NK-92 (cell line): ENCODE data around the gene C1QTNF5.
A peak's percentile ranks its signal among the peaks of the same experiment; 100 is the strongest.
"Not testable (repeated sequence)": the region's sequence is repeated elsewhere in the genome, so short reads cannot be mapped to it uniquely, and the experiment has no call there.

Experiments used
- DNase-seq: peaks from one replicate; lab custom pipeline; 2025; ENCODE audit not compliant: unreplicated experiment; lab: John Stamatoyannopoulos, UW

The C1QTNF5 gene

GRCh38 chr11:119340335-119341221 lies at the start of gene C1QTNF5:
Gene C1QTNF5, minus strand, starts transcription at chr11:119340883. Its CDS starts 486 bp downstream, at chr11:119340397.
- DNase-seq = no peak

- no peak for DNase-seq
Observed at GRCh38 chr11:119389611-119390254, 49.0 kb upstream of the C1QTNF5 start.

- DNase-seq = no peak
Observed at GRCh38 chr11:119388103-119388502, 47.4 kb upstream of the C1QTNF5 start.

- no peak for DNase-seq
Observed at GRCh38 chr11:119384332-119384731, 43.6 kb upstream of the C1QTNF5 start.

- DNase-seq = not testable (repeated sequence)
Observed at GRCh38 chr11:119382513-119382912, 41.8 kb upstream of the C1QTNF5 start.

GRCh38 chr11:119382101-119382500 lies 41.4 kb upstream of the C1QTNF5 start:
- no peak for DNase-seq

GRCh38 chr11:119381181-119381988 lies 40.7 kb upstream of the C1QTNF5 start, which contains the start of gene USP2:
Gene USP2, minus strand, starts transcription at chr11:119381690. Its CDS starts 8,210 bp downstream, at chr11:119373480.
- peak; percentile 55 for DNase-seq

- no peak for DNase-seq
Observed at GRCh38 chr11:119380827-119381180, 40.1 kb upstream of the C1QTNF5 start.

- DNase-seq = no peak
Observed at GRCh38 chr11:119380160-119380826, 39.6 kb upstream of the C1QTNF5 start.

GRCh38 chr11:119378851-119379465 lies 38.3 kb upstream of the C1QTNF5 start:
- DNase-seq = no peak

GRCh38 chr11:119377961-119378667 lies 37.4 kb upstream of the C1QTNF5 start:
- no peak for DNase-seq

GRCh38 chr11:119377112-119377901 lies 36.6 kb upstream of the C1QTNF5 start:
- DNase-seq = no peak

- no peak for DNase-seq
Observed at GRCh38 chr11:119376197-119376847, 35.6 kb upstream of the C1QTNF5 start.

GRCh38 chr11:119375337-119376196 lies 34.9 kb upstream of the C1QTNF5 start:
- DNase-seq = no peak

- no peak for DNase-seq
Observed at GRCh38 chr11:119374632-119375336, 34.1 kb upstream of the C1QTNF5 start.

- DNase-seq = no peak
Observed at GRCh38 chr11:119373921-119374631, 33.4 kb upstream of the C1QTNF5 start.
